ENCODE data around the gene ADAMTS4.

The ADAMTS4 gene

DNA sequence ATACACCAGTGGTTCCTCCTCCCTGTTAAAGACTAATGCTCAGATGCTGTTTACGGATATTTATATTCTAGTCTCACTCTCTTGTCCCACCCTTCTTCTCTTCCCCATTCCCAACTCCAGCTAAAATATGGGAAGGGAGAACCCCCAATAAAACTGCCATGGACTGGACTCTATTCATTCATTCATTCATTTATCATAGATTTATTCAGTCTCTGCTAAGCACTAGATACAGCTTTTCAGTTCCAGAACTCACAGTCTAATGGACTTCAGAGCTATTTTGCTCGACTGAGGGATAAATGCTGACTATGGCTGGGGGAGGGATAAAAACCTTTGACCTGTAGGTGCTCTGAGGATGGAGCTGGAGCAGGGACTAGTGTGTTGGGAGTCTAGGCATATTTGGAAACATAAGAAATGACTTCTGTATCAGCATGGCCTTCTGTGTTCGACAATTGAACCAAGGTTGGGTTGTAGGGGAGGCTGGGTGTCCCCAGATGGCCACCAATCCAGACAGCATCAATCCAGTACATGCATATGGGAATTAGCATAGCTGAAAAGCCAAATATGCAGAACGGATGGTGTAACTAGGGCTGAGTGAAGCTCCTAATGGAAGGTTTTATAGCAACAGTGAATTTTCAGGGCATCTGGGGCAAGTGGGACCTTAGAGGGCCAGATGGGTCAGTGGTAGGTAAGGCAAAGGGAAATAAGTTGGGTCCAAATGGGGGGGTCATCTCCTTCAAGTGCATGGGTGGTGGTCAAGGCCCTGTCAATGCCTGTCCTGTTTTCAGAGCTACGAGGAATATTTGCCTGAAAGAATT is 20.4 kb upstream of the ADAMTS4 start:
- no peaks in the 10 kb centered on the region for H4K20me1 ChIP-seq (ENCODE audit: insufficient read depth, low read length)
- no peaks in the 10 kb centered on the region for H3K4me1 ChIP-seq (ENCODE audit: insufficient read depth, low read length)
- no peak overlapping the region for H3K4me2 ChIP-seq (ENCODE audit: insufficient read depth, low read length)
- TF ChIP-seq, protein P1, sequence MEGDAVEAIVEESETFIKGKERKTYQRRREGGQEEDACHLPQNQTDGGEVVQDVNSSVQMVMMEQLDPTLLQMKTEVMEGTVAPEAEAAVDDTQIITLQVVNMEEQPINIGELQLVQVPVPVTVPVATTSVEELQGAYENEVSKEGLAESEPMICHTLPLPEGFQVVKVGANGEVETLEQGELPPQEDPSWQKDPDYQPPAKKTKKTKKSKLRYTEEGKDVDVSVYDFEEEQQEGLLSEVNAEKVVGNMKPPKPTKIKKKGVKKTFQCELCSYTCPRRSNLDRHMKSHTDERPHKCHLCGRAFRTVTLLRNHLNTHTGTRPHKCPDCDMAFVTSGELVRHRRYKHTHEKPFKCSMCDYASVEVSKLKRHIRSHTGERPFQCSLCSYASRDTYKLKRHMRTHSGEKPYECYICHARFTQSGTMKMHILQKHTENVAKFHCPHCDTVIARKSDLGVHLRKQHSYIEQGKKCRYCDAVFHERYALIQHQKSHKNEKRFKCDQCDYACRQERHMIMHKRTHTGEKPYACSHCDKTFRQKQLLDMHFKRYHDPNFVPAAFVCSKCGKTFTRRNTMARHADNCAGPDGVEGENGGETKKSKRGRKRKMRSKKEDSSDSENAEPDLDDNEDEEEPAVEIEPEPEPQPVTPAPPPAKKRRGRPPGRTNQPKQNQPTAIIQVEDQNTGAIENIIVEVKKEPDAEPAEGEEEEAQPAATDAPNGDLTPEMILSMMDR (IDR thresholded peaks at IDR 0.05; ENCODE audit: borderline replicate concordance, extremely low read depth, low read length, poor library complexity, severe bottlenecking), result no peak
- no peak for TF ChIP-seq EZH2 (IDR thresholded peaks at IDR 0.05; ENCODE audit: borderline replicate concordance, low read depth, low read length, severe bottlenecking)
- H3K79me2 ChIP-seq (ENCODE audit: insufficient read depth, low read length), result no peaks in the 10 kb centered on the region
- no peak overlapping the region for H2AFZ ChIP-seq (ENCODE audit: low read depth, low read length)
- peaks cover 7% of the 10 kb centered on the region; the same call in 1 of the 2 replicates for H3K36me3 ChIP-seq (ENCODE audit: insufficient read depth, low read length)
- H3K27ac ChIP-seq (ENCODE audit: low read length), result no peak overlapping the region
- ATAC-seq (ENCODE audit: insufficient read depth, low read depth), result no peak
- no peaks in the 10 kb centered on the region for H3K27me3 ChIP-seq (ENCODE audit: insufficient read depth, low read length, poor library complexity)
- H3K9me3 ChIP-seq (ENCODE audit: insufficient read depth, low read length, severe bottlenecking), result no peaks in the 10 kb centered on the region
- no peak overlapping the region for H3K9ac ChIP-seq (ENCODE audit: low read depth, low read length)
- no peak for DNase-seq
- H3K4me3 ChIP-seq (ENCODE audit: low read depth in 1 of 2, low read length in 2 of 2), result no peak overlapping the region

DNA sequence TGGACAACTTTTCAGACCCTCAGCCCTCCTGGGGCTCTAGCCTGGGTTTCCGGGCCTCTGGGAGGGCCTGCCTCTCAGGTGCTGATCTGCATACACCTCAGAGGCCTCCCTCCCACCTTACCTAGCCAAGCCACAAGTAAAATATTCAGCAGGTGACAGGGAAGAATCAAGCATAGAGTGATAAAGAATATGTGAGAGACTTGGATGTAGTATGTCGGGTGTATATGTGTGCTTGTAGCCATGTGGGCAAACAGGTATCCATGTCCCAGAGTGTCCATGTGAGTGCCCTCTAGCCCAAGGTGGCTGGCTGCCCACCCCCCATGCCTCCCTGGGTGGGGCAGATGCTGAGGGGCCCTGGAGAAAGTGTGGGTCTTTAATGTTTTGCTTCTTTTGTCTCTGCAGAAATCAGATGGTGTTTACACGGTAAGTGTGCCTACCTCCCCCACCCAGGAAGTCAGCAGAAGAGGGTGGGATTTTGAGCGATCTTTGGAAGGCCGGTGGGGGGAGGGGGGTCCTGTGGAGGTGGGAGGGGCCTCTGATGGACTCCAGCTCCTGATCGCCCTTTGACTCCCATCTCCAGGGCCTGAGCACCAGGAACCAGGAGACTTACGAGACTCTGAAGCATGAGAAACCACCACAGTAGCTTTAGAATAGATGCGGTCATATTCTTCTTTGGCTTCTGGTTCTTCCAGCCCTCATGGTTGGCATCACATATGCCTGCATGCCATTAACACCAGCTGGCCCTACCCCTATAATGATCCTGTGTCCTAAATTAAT is 19.6 kb upstream of the ADAMTS4 start:
- Histone ChIP-seq H3K4me2 (ENCODE audit: insufficient read depth, low read length) (no peak overlapping the region), H3K27ac (ENCODE audit: low read length) (no peak overlapping the region), H3K79me2 (ENCODE audit: insufficient read depth, low read length) (no peaks in the 10 kb centered on the region), H3K9ac (ENCODE audit: low read depth, low read length) (no peak overlapping the region), H3K36me3 (ENCODE audit: insufficient read depth, low read length) (peaks cover 15% of the 10 kb centered on the region), H2AFZ (ENCODE audit: low read depth, low read length) (peak overlapping the region; percentile 31; the same call in 1 of the 2 replicates), H3K4me1 (ENCODE audit: insufficient read depth, low read length) (no peaks in the 10 kb centered on the region), H3K9me3 (ENCODE audit: insufficient read depth, low read length, severe bottlenecking) (no peaks in the 10 kb centered on the region), H3K27me3 (ENCODE audit: insufficient read depth, low read length, poor library complexity) (no peaks in the 10 kb centered on the region), H4K20me1 (ENCODE audit: insufficient read depth, low read length) (no peaks in the 10 kb centered on the region), H3K4me3 (ENCODE audit: low read depth in 1 of 2, low read length in 2 of 2) (no peak overlapping the region)
- no peak for DNase-seq
- no peak for ATAC-seq (ENCODE audit: insufficient read depth, low read depth)
- no peak for TF ChIP-seq EZH2 (IDR thresholded peaks at IDR 0.05; ENCODE audit: borderline replicate concordance, low read depth, low read length, severe bottlenecking)
- TF ChIP-seq, protein P1 (IDR thresholded peaks at IDR 0.05; ENCODE audit: borderline replicate concordance, extremely low read depth, low read length, poor library complexity, severe bottlenecking), result no peak

DNA sequence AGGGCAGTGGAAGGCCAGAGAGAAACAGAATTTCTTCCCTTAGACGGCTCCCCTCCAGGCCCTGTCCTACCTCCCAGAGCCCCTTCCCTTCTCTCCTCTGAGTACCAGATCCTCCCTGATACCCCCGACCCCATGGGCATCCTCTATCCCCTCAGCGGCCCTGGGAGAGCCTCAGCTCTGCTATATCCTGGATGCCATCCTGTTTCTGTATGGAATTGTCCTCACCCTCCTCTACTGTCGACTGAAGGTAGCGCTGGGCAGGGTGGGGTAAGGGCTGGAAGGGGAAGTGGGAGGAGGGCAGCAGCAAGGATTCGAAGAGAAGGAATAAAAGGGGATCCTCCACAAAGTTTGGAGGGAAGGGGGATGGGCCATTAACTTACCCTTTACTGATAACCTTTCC is 19.0 kb upstream of the ADAMTS4 start:
- H3K4me2 ChIP-seq (ENCODE audit: insufficient read depth, low read length), result no peak overlapping the region
- H3K9ac ChIP-seq (ENCODE audit: low read depth, low read length), result no peak overlapping the region
- no peaks in the 10 kb centered on the region for H3K9me3 ChIP-seq (ENCODE audit: insufficient read depth, low read length, severe bottlenecking)
- H3K79me2 ChIP-seq (ENCODE audit: insufficient read depth, low read length), result no peaks in the 10 kb centered on the region
- no peaks in the 10 kb centered on the region for H3K27me3 ChIP-seq (ENCODE audit: insufficient read depth, low read length, poor library complexity)
- H3K4me3 ChIP-seq (ENCODE audit: low read depth in 1 of 2, low read length in 2 of 2), result no peak overlapping the region
- no peaks in the 10 kb centered on the region for H3K4me1 ChIP-seq (ENCODE audit: insufficient read depth, low read length)
- no peak overlapping the region for H2AFZ ChIP-seq (ENCODE audit: low read depth, low read length)
- no peak overlapping the region for H3K27ac ChIP-seq (ENCODE audit: low read length)
- TF ChIP-seq, protein P1 (IDR thresholded peaks at IDR 0.05; ENCODE audit: borderline replicate concordance, extremely low read depth, low read length, poor library complexity, severe bottlenecking), result no peak
- TF ChIP-seq EZH2 (IDR thresholded peaks at IDR 0.05; ENCODE audit: borderline replicate concordance, low read depth, low read length, severe bottlenecking), result no peak
- ATAC-seq (ENCODE audit: insufficient read depth, low read depth), result no peak
- peaks cover 22% of the 10 kb centered on the region for H3K36me3 ChIP-seq (ENCODE audit: insufficient read depth, low read length)
- no peaks in the 10 kb centered on the region for H4K20me1 ChIP-seq (ENCODE audit: insufficient read depth, low read length)
- DNase-seq, result no peak
